SK-N-SH treated with all-trans-retinoic acid at 6 μM for 48 hours (cell line): ENCODE measurements around the gene RPLP1.

Source experiments
- ATAC-seq: fragments of 200-7000 bp; cut with Tn5 transposase; 3 replicates; pipeline ENCODE4 v1.9.1; 2020; ENCODE audit warnings: mild to moderate bottlenecking, moderate library complexity
- ARNTL ChIP-seq: fragments of 450-650 bp; formaldehyde crosslinking; IDR thresholded peaks from 2 replicates; pipeline ENCODE4 v1.5.0; 2020; ENCODE audit warnings: low read depth, mild to moderate bottlenecking, moderate library complexity, borderline replicate concordance
- BACH2 ChIP-seq: fragments of 250-450 bp; sonication (Bioruptor Pico); IDR thresholded peaks from 2 replicates; pipeline ENCODE4 v1.9.0; 2021; ENCODE audit warnings: mild to moderate bottlenecking, borderline replicate concordance
- CSDC2 ChIP-seq: fragments of 250-450 bp; sonication (Bioruptor Pico); IDR thresholded peaks from 2 replicates; pipeline ENCODE4 v1.5.0; 2020; ENCODE audit warnings: mild to moderate bottlenecking, moderate library complexity
- ESRRG ChIP-seq: fragments of 250-450 bp; sonication (Bioruptor Pico); IDR thresholded peaks from 2 replicates; pipeline ENCODE4 v1.6.1; 2021; ENCODE audit warnings: mild to moderate bottlenecking
- GLIS3 ChIP-seq: fragments of 250-450 bp; sonication (Bioruptor Pico); IDR thresholded peaks from 2 replicates; pipeline ENCODE4 v1.5.0; 2020; ENCODE audit warnings: mild to moderate bottlenecking, moderate library complexity
- ISL1 ChIP-seq: fragments of 250-450 bp; sonication (Bioruptor Pico); IDR thresholded peaks from 2 replicates; pipeline ENCODE4 v2.1.2; 2022; ENCODE audit warnings: mild to moderate bottlenecking, moderate library complexity
- PPARA ChIP-seq: fragments of 250-450 bp; sonication (Bioruptor Pico); IDR thresholded peaks from 2 replicates; pipeline ENCODE4 v1.5.0; 2020; ENCODE audit warnings: mild to moderate bottlenecking, borderline replicate concordance
- RARB ChIP-seq: fragments of 250-450 bp; sonication (Bioruptor Pico); IDR thresholded peaks from 2 replicates; pipeline ENCODE4 v1.8.0; 2021; ENCODE audit warnings: mild to moderate bottlenecking, moderate library complexity
- SNAI2 ChIP-seq: fragments of 250-450 bp; sonication (Bioruptor Pico); IDR thresholded peaks from 2 replicates; pipeline ENCODE4 v1.5.0; 2020; ENCODE audit warnings: mild to moderate bottlenecking, moderate library complexity
- TCF4 ChIP-seq: fragments of 250-450 bp; sonication (Bioruptor Pico); IDR thresholded peaks from 2 replicates; pipeline ENCODE4 v1.8.0; 2021; ENCODE audit warnings: mild to moderate bottlenecking, moderate library complexity, borderline replicate concordance
- TOX ChIP-seq: fragments of 250-450 bp; sonication (Bioruptor Pico); IDR thresholded peaks from 2 replicates; pipeline ENCODE4 v1.8.0; 2021; ENCODE audit warnings: mild to moderate bottlenecking, moderate library complexity, borderline replicate concordance
- ZC3H10 ChIP-seq: fragments of 250-450 bp; sonication (Bioruptor Pico); IDR thresholded peaks from 2 replicates; pipeline ENCODE4 v1.5.1; 2021; ENCODE audit warnings: mild to moderate bottlenecking, moderate library complexity
- ZFP30 ChIP-seq: fragments of 450-650 bp; formaldehyde crosslinking; IDR thresholded peaks from 2 replicates; pipeline ENCODE4 v1.5.0; 2022; ENCODE audit warnings: mild to moderate bottlenecking, moderate library complexity
- ZNF565 ChIP-seq: fragments of 450-650 bp; formaldehyde crosslinking; conservative IDR thresholded peaks from 2 replicates; pipeline ENCODE4 v1.5.0; 2020; ENCODE audit warnings: low read depth, mild to moderate bottlenecking, moderate library complexity
- ZNF70 ChIP-seq: fragments of 450-650 bp; formaldehyde crosslinking; IDR thresholded peaks from 2 replicates; pipeline ENCODE4 v1.5.0; 2020; ENCODE audit warnings: mild to moderate bottlenecking, moderate library complexity
- TF ChIP-seq, protein P1 (sequence below): fragments of 250-450 bp; sonication (Bioruptor Pico); IDR thresholded peaks from 2 replicates; pipeline ENCODE4 v1.8.0; 2020; ENCODE audit warnings: mild to moderate bottlenecking, moderate library complexity, borderline replicate concordance
- TF ChIP-seq, protein P2 (sequence below): fragments of 250-450 bp; sonication (Bioruptor Pico); IDR thresholded peaks from 2 replicates; pipeline ENCODE4 v1.8.0; 2021; ENCODE audit warnings: low read depth, mild to moderate bottlenecking, moderate library complexity, borderline replicate concordance
- TF ChIP-seq, protein P3 (sequence below): fragments of 250-450 bp; sonication (Bioruptor Pico); IDR thresholded peaks from 2 replicates; pipeline ENCODE4 v1.5.0; 2020; ENCODE audit warnings: mild to moderate bottlenecking, moderate library complexity
- TF ChIP-seq, protein P4 (sequence below): fragments of 250-450 bp; sonication (Bioruptor Pico); IDR thresholded peaks from 2 replicates; pipeline ENCODE4 v1.5.1; 2020; ENCODE audit warnings: low read depth, mild to moderate bottlenecking, moderate library complexity

The RPLP1 gene

DNA sequence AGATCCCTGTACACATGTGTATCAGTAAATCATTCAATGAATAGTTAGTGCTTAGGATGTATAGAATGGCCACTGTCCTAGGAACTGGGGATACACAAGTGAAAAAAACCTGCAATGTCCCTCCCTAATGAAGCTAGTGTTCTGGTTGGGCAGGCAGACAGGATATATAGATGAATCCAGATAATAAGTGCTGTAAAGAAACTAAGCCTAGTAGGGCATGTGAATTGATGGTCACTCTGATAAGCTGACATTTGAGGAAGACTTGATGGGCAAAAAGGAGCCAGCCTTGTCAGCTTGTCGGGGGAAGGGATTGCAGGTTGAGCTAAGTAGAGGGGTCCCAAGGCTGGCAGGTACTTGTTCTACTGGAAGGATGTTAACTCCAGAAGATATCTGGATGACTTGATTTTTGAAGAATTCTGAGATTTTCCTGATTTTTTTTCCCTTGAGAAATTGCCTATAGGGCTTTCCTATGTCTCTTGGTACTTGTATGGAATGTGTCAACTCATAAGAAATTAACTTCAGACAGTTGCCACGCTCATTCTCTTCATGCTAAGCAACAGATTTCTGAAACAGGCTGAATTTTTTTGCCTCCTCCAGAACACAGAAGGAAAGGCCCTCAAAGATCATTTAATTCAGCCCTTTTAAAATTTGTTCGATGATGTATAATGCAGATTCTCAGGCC, 44.8 kb upstream of the RPLP1 start:
- TF ChIP-seq CSDC2, result no peak
- no peak for TF ChIP-seq ZFP30
- no peak for TF ChIP-seq TOX (CRISPR knock-in tag)
- TF ChIP-seq, all 23 proteins: peak for 0
- ATAC-seq, result no peak

DNA sequence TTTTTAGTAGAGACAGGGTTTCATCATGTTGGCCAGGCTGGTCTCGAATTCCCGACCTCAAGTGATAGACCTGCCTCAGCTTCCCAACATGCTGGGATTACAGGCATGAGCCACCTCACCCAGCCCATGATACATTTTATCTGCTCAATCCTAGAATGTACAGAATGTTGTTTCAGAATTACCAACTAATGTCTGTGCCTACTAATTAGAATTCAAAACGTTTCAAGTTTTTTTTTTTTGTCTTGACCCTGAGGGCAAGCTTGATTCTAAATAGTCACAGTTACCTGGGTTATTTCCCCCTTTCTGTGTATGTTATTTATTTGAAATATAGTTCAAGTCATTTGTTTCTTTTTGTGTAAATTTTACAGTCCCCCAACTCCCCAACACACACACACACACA, 43.8 kb upstream of the RPLP1 start:
- TF ChIP-seq ISL1 (CRISPR knock-in tag), result no peak
- no peak for ATAC-seq

DNA sequence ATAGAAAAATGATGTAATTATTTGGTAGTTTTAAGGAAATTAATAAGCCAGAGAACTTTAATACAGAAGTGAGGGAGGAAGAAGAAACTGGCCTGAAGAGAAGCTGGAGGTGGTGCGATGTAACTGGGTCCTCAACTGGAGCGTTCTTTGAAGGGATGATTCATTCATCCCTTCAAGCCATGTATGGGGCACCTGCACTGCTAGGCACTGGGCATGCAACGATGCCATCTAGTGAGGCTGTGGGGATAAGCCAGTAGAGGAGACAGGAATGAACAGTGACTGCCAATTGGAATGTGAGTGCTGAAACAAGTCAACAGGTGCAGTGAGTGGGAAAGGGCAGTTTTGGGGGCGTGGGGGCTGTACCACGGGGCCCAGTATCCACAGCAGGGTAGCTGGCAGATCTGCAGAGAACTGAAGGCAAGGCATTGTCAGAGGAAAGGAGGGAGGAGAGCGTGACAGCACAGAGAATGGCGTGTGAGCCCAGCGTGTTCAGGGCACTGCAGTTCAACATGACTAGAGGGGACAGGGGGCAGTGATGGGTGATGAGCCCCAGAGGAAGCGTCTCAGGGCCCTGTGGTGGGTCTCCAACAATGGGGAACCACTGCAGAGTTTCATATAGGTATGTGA, 42.3 kb upstream of the RPLP1 start:
- TF ChIP-seq GLIS3, result no peak
- ATAC-seq, result peak; percentile 57

DNA sequence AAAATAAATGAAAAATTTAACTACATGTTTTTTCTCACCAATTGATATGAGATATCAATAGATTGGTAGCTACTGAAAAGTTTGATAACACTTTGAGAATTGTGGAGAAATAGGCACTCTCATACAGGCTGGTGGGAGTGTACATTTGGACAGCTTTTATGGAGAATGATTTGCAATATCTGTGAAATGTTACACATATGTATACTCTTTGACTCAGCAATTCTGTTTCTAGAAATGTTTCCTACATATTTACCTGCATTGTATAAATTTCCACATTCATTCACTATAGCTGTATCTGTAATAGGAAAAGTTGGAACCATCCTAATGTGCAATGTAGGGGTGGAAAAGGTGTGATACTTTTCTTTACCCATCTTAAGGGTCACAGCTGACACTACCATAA, 40.3 kb upstream of the RPLP1 start:
- TF ChIP-seq, protein P1, sequence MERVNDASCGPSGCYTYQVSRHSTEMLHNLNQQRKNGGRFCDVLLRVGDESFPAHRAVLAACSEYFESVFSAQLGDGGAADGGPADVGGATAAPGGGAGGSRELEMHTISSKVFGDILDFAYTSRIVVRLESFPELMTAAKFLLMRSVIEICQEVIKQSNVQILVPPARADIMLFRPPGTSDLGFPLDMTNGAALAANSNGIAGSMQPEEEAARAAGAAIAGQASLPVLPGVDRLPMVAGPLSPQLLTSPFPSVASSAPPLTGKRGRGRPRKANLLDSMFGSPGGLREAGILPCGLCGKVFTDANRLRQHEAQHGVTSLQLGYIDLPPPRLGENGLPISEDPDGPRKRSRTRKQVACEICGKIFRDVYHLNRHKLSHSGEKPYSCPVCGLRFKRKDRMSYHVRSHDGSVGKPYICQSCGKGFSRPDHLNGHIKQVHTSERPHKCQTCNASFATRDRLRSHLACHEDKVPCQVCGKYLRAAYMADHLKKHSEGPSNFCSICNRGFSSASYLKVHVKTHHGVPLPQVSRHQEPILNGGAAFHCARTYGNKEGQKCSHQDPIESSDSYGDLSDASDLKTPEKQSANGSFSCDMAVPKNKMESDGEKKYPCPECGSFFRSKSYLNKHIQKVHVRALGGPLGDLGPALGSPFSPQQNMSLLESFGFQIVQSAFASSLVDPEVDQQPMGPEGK (CRISPR knock-in tag), result no peak
- TF ChIP-seq RARB, result no peak
- no peak for TF ChIP-seq ARNTL (CRISPR knock-in tag)
- TF ChIP-seq, protein P2, sequence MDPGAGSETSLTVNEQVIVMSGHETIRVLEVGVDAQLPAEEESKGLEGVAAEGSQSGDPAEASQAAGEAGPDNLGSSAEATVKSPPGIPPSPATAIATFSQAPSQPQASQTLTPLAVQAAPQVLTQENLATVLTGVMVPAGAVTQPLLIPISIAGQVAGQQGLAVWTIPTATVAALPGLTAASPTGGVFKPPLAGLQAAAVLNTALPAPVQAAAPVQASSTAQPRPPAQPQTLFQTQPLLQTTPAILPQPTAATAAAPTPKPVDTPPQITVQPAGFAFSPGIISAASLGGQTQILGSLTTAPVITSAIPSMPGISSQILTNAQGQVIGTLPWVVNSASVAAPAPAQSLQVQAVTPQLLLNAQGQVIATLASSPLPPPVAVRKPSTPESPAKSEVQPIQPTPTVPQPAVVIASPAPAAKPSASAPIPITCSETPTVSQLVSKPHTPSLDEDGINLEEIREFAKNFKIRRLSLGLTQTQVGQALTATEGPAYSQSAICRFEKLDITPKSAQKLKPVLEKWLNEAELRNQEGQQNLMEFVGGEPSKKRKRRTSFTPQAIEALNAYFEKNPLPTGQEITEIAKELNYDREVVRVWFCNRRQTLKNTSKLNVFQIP (CRISPR knock-in tag), result no peak
- no peak for TF ChIP-seq ISL1 (CRISPR knock-in tag)
- no peak for ATAC-seq

DNA sequence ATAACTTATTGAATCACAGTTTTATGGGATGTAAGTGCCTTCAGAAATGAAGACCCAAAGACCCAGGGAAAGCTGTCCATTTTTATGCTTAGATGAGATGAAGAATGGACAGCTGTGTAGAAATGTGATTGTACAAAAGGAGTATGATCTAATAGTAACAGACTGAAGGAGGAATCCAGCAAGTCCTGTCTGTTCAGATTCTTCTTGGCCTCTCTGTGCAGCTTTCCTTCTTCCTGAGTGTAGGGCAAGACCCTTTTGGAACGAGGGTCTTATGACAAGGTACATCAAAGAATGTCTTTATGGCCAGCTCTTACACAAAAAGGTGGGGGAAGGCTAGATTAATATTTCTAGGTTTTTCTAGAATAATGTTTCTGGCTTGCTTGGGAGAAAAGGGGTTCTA, 39.9 kb upstream of the RPLP1 start:
- no peak for ATAC-seq
- TF ChIP-seq ESRRG (CRISPR knock-in tag) (no peak), ARNTL (CRISPR knock-in tag) (no peak), ISL1 (CRISPR knock-in tag) (no peak), ZFP30 (no peak), ZNF70 (CRISPR knock-in tag) (no peak), SNAI2 (CRISPR knock-in tag) (no peak), CSDC2 (no peak), GLIS3 (no peak), TCF4 (CRISPR knock-in tag) (no peak), BACH2 (CRISPR knock-in tag) (no peak), PPARA (CRISPR knock-in tag) (no peak)
- TF ChIP-seq, protein P3, sequence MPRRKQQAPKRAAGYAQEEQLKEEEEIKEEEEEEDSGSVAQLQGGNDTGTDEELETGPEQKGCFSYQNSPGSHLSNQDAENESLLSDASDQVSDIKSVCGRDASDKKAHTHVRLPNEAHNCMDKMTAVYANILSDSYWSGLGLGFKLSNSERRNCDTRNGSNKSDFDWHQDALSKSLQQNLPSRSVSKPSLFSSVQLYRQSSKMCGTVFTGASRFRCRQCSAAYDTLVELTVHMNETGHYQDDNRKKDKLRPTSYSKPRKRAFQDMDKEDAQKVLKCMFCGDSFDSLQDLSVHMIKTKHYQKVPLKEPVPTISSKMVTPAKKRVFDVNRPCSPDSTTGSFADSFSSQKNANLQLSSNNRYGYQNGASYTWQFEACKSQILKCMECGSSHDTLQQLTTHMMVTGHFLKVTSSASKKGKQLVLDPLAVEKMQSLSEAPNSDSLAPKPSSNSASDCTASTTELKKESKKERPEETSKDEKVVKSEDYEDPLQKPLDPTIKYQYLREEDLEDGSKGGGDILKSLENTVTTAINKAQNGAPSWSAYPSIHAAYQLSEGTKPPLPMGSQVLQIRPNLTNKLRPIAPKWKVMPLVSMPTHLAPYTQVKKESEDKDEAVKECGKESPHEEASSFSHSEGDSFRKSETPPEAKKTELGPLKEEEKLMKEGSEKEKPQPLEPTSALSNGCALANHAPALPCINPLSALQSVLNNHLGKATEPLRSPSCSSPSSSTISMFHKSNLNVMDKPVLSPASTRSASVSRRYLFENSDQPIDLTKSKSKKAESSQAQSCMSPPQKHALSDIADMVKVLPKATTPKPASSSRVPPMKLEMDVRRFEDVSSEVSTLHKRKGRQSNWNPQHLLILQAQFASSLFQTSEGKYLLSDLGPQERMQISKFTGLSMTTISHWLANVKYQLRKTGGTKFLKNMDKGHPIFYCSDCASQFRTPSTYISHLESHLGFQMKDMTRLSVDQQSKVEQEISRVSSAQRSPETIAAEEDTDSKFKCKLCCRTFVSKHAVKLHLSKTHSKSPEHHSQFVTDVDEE, result no peak

DNA sequence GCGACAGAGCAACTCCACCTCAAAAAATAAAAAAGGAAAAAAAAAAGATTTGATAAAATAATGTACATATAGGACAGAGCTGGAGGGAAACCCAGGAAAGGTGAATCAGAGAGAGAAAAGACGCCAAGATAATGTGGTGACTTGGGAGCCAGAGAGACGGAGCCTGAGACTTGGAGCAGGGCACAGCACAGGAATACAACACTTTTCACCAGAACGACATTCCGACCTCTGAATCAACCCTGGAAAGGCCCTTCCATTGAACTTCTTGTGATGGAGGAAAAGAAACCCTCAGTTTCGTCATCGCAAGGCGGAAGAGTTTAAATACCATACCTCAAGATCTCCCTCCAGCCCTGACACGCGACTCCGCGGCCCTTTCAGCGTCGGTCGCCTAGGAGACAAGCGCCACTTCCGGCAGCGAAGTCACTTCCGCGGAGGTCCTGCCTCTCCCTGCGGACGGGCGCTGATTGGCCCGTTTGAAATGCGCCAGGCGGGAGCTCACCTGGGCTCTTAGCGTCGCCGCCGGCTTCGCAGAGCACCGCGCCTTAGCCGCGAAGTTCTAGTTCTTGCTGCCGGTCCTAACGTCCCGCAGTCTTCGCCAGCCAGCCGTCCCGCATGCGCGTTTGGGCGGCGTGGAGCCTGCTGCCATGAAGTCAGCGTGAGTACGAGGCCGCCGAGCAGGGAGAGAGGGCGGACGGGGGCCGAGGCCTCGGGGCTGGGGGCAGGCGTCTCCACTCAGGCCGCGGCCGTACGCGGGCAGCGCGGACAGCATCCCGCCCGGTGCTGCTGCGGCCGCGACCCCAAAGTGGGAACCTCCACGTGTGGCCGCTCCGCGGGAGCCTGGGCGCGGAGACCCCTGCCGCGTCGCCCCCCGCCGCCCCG, 38.6 kb upstream of the RPLP1 start, which contains the start of gene KIF23:
TSS of gene KIF23 (plus strand) at position 528 of the 879 bp plus-strand sequence. CDS start at position 645, 117 bp downstream.
- ATAC-seq, result peak; percentile 90
- TF ChIP-seq, protein P4, sequence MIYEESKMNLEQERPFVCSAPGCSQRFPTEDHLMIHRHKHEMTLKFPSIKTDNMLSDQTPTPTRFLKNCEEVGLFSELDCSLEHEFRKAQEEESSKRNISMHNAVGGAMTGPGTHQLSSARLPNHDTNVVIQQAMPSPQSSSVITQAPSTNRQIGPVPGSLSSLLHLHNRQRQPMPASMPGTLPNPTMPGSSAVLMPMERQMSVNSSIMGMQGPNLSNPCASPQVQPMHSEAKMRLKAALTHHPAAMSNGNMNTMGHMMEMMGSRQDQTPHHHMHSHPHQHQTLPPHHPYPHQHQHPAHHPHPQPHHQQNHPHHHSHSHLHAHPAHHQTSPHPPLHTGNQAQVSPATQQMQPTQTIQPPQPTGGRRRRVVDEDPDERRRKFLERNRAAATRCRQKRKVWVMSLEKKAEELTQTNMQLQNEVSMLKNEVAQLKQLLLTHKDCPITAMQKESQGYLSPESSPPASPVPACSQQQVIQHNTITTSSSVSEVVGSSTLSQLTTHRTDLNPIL (CRISPR knock-in tag), result no peak
- TF ChIP-seq ZC3H10 (no peak), TCF4 (CRISPR knock-in tag) (no peak), CSDC2 (no peak), ZNF565 (no peak), ZNF70 (CRISPR knock-in tag) (no peak), ISL1 (CRISPR knock-in tag) (no peak), PPARA (CRISPR knock-in tag) (no peak), TOX (CRISPR knock-in tag) (no peak), ESRRG (CRISPR knock-in tag) (no peak), BACH2 (CRISPR knock-in tag) (no peak), GLIS3 (no peak), RARB (no peak), ZFP30 (no peak)
- TF ChIP-seq, protein P1 (CRISPR knock-in tag), result no peak
- TF ChIP-seq, all 23 proteins: peak for 0
